WTC11 (cell line): ENCODE data around the gene PNP. TPM values are rescaled to one million over a fixed set of nuclear protein-coding genes. Genes with fewer than 3 reads are reported as not detected.

Source experiments
- ATAC-seq: fragments of 200-7000 bp; cut with Tn5 transposase; 2 replicates; pipeline ENCODE4 v1.10.0; 2021; ENCODE audit warnings: mild to moderate bottlenecking, moderate library complexity
- CTCF ChIA-PET: fragments of 300-600 bp; sonication (Branson Sonifier 250); formaldehyde crosslinking; loops from one replicate; lab custom pipeline; 2021; ENCODE audit warnings: antibody characterized with exemption; lab: Charles Lee
- POLR2A ChIA-PET: fragments of 350-600 bp; sonication (Branson Sonifier 250); formaldehyde crosslinking; loops from one replicate; lab custom pipeline; 2021; ENCODE audit warnings: antibody characterized with exemption; lab: Charles Lee
- DNase-seq: peaks from one replicate; pipeline ENCODE4 v3.0.0; 2021; ENCODE audit warnings: low spot score
- H3K27ac Mint-ChIP-seq: 2 replicates; pipeline ENCODE4 v1.8.0; 2021; ENCODE audit warnings: mixed read lengths
- H3K27me3 Mint-ChIP-seq: 2 replicates; pipeline ENCODE4 v1.8.0; 2021; ENCODE audit warnings: low read depth, mild to moderate bottlenecking, moderate library complexity, mixed read lengths
- H3K36me3 Mint-ChIP-seq: 2 replicates; pipeline ENCODE4 v1.8.0; 2021; ENCODE audit warnings: mixed read lengths
- H3K4me1 Mint-ChIP-seq: 2 replicates; pipeline ENCODE4 v1.8.0; 2022; ENCODE audit warnings: mixed read lengths
- H3K4me3 Mint-ChIP-seq: 2 replicates; pipeline ENCODE4 v1.8.0; 2021; ENCODE audit warnings: mild to moderate bottlenecking, moderate library complexity, mixed read lengths
- H3K9me3 Mint-ChIP-seq: 2 replicates; pipeline ENCODE4 v1.8.0; 2021; ENCODE audit warnings: mixed read lengths
- CREB1 ChIP-seq: sonication (generic); formaldehyde crosslinking; IDR thresholded peaks from 2 replicates; pipeline ENCODE4 v1.8.0; 2023; ENCODE audit warnings: mild to moderate bottlenecking, missing genetic modification reagents
- CTCF ChIP-seq: fragments of 200-600 bp; IDR thresholded peaks from 2 replicates; pipeline ENCODE4 v1.8.0; 2022; ENCODE audit warnings: antibody characterized with exemption
- FOXP4 ChIP-seq: sonication (generic); formaldehyde crosslinking; IDR thresholded peaks from 2 replicates; pipeline ENCODE4 v1.8.0; 2022; ENCODE audit warnings: mild to moderate bottlenecking, missing genetic modification reagents
- GRHL2 ChIP-seq: fragments of 250-450 bp; sonication (Bioruptor Pico); IDR thresholded peaks from 2 replicates; pipeline ENCODE4 v1.8.0; 2022; ENCODE audit warnings: mild to moderate bottlenecking, moderate library complexity; ENCODE audit not compliant: insufficient replicate concordance, severe bottlenecking
- HMGXB4 ChIP-seq: sonication (generic); formaldehyde crosslinking; IDR thresholded peaks from 2 replicates; pipeline ENCODE4 v1.8.1; 2023; ENCODE audit warnings: mild to moderate bottlenecking, moderate library complexity, missing genetic modification reagents
- IRF1 ChIP-seq: sonication (generic); formaldehyde crosslinking; IDR thresholded peaks from 2 replicates; pipeline ENCODE4 v1.8.0; 2023; ENCODE audit warnings: missing genetic modification reagents
- JAZF1 ChIP-seq: fragments of 250-450 bp; sonication (Bioruptor Pico); IDR thresholded peaks from 2 replicates; pipeline ENCODE4 v1.9.0; 2021; ENCODE audit warnings: moderate library complexity, mild to moderate bottlenecking, inconsistent platforms
- JUN ChIP-seq: sonication (generic); formaldehyde crosslinking; IDR thresholded peaks from 2 replicates; pipeline ENCODE4 v1.8.0; 2023; ENCODE audit warnings: mild to moderate bottlenecking, missing genetic modification reagents
- MYBL2 ChIP-seq: sonication (generic); formaldehyde crosslinking; IDR thresholded peaks from 2 replicates; pipeline ENCODE4 v1.8.1; 2023; ENCODE audit warnings: mild to moderate bottlenecking, moderate library complexity, missing genetic modification reagents
- NFYB ChIP-seq: sonication (generic); formaldehyde crosslinking; conservative IDR thresholded peaks from 2 replicates; pipeline ENCODE4 v1.8.0; 2022; ENCODE audit warnings: low read depth, missing genetic modification reagents
- NR1H2 ChIP-seq: sonication (generic); formaldehyde crosslinking; IDR thresholded peaks from 2 replicates; pipeline ENCODE4 v1.9.0; 2021; ENCODE audit warnings: mild to moderate bottlenecking, moderate library complexity, missing genetic modification reagents
- OVOL2 ChIP-seq: fragments of 250-450 bp; sonication (Bioruptor Pico); IDR thresholded peaks from 2 replicates; pipeline ENCODE4 v1.9.0; 2021; ENCODE audit warnings: mild to moderate bottlenecking, borderline replicate concordance
- RELA ChIP-seq: sonication (generic); formaldehyde crosslinking; IDR thresholded peaks from 2 replicates; pipeline ENCODE4 v1.8.1; 2022; ENCODE audit warnings: missing genetic modification reagents, mild to moderate bottlenecking, borderline replicate concordance
- STAT6 ChIP-seq: sonication (generic); formaldehyde crosslinking; conservative IDR thresholded peaks from 2 replicates; pipeline ENCODE4 v1.8.1; 2023; ENCODE audit warnings: mild to moderate bottlenecking, low read depth, missing genetic modification reagents, moderate library complexity
- TCF7 ChIP-seq: sonication (generic); formaldehyde crosslinking; IDR thresholded peaks from 2 replicates; pipeline ENCODE4 v1.8.0; 2022; ENCODE audit warnings: mild to moderate bottlenecking, low read depth, missing genetic modification reagents, moderate library complexity
- USF2 ChIP-seq: sonication (generic); formaldehyde crosslinking; IDR thresholded peaks from 2 replicates; pipeline ENCODE4 v1.8.1; 2023; ENCODE audit warnings: mild to moderate bottlenecking, missing genetic modification reagents, moderate library complexity
- ZNF121 ChIP-seq: sonication (generic); formaldehyde crosslinking; IDR thresholded peaks from 2 replicates; pipeline ENCODE4 v1.8.0; 2023; ENCODE audit warnings: missing genetic modification reagents
- ZNF138 ChIP-seq: sonication (generic); formaldehyde crosslinking; conservative IDR thresholded peaks from 2 replicates; pipeline ENCODE4 v1.8.1; 2022; ENCODE audit warnings: mild to moderate bottlenecking, moderate library complexity, missing genetic modification reagents
- ZNF219 ChIP-seq: sonication (generic); formaldehyde crosslinking; IDR thresholded peaks from 2 replicates; pipeline ENCODE4 v1.8.0; 2023; ENCODE audit warnings: missing genetic modification reagents, mild to moderate bottlenecking, borderline replicate concordance
- ZNF263 ChIP-seq: sonication (generic); formaldehyde crosslinking; IDR thresholded peaks from 2 replicates; pipeline ENCODE4 v1.8.1; 2022; ENCODE audit warnings: low read depth, mild to moderate bottlenecking, moderate library complexity, missing genetic modification reagents
- ZNF317 ChIP-seq: sonication (generic); formaldehyde crosslinking; IDR thresholded peaks from 2 replicates; pipeline ENCODE4 v1.8.1; 2023; ENCODE audit warnings: low read depth, mild to moderate bottlenecking, moderate library complexity, missing genetic modification reagents, borderline replicate concordance
- total RNA-seq: library from RNA; stranded (reverse); gene quantifications from 3 replicates; pipeline ENCODE4 v1.2.3, GENCODE V29; 2021
- TF ChIP-seq, protein P1 (sequence below): sonication (generic); formaldehyde crosslinking; IDR thresholded peaks from 2 replicates; pipeline ENCODE4 v1.8.1; 2023; ENCODE audit warnings: mild to moderate bottlenecking, missing genetic modification reagents
- TF ChIP-seq, protein P2 (sequence below): fragments of 250-450 bp; sonication (Bioruptor Pico); IDR thresholded peaks from 2 replicates; pipeline ENCODE4 v1.9.0; 2021; ENCODE audit warnings: moderate library complexity, mild to moderate bottlenecking, inconsistent platforms, borderline replicate concordance

PNP gene
- total RNA-seq, 1 experiment from 2014 or later, result 95.8 TPM

- Mint-ChIP-seq H3K4me1 (peaks cover 11% of the 10 kb centered on the region), H3K9me3 (peaks cover 9% of the 10 kb centered on the region), H3K36me3 (peaks cover 3% of the 10 kb centered on the region), H3K27ac (no peak overlapping the region), H3K27me3 (no peaks in the 10 kb centered on the region), H3K4me3 (no peak overlapping the region)
- POLR2A ChIA-PET, result no interaction called here
- CTCF ChIA-PET, result interaction anchor here (1.1 kb wide), 1 partner anchor 93 kb away, joined by 3 read pairs; no protein-coding TSS in a partner anchor
- DNase-seq (no peak), ATAC-seq (no peak)
- TF ChIP-seq JAZF1 (CRISPR knock-in tag), result no peak
- no peak for TF ChIP-seq ZNF317 (CRISPR knock-in tag)
- TF ChIP-seq ZNF219 (CRISPR knock-in tag), result no peak
- no peak for TF ChIP-seq STAT6 (CRISPR knock-in tag)
- TF ChIP-seq OVOL2 (CRISPR knock-in tag), result no peak
- TF ChIP-seq IRF1 (CRISPR knock-in tag), result no peak
- TF ChIP-seq MYBL2 (CRISPR knock-in tag), result no peak
Measured at GRCh38 chr14:20515846-20516245, 46.6 kb downstream of the PNP start.

GRCh38 chr14:20516921-20517320, 47.7 kb downstream of the PNP start:
- DNase-seq (no peak), ATAC-seq (no peak)
- peaks cover 9% of the 10 kb centered on the region for H3K9me3 Mint-ChIP-seq
- no peak overlapping the region for H3K27ac Mint-ChIP-seq
- CTCF ChIA-PET, result no interaction called here
- H3K36me3 Mint-ChIP-seq, result peaks cover 3% of the 10 kb centered on the region
- TF ChIP-seq HMGXB4 (no peak), CTCF (no peak), ZNF121 (CRISPR knock-in tag) (no peak), NFYB (CRISPR knock-in tag) (no peak), JUN (CRISPR knock-in tag) (no peak), NR1H2 (CRISPR knock-in tag) (no peak), TCF7 (CRISPR knock-in tag) (no peak), USF2 (CRISPR knock-in tag) (no peak), CREB1 (CRISPR knock-in tag) (no peak), ZNF263 (no peak), ZNF138 (CRISPR knock-in tag) (no peak), RELA (CRISPR knock-in tag) (no peak), FOXP4 (CRISPR knock-in tag) (no peak), GRHL2 (CRISPR knock-in tag) (no peak)
- TF ChIP-seq, protein P1, sequence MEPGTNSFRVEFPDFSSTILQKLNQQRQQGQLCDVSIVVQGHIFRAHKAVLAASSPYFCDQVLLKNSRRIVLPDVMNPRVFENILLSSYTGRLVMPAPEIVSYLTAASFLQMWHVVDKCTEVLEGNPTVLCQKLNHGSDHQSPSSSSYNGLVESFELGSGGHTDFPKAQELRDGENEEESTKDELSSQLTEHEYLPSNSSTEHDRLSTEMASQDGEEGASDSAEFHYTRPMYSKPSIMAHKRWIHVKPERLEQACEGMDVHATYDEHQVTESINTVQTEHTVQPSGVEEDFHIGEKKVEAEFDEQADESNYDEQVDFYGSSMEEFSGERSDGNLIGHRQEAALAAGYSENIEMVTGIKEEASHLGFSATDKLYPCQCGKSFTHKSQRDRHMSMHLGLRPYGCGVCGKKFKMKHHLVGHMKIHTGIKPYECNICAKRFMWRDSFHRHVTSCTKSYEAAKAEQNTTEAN (CRISPR knock-in tag), result no peak
- TF ChIP-seq, protein P2, sequence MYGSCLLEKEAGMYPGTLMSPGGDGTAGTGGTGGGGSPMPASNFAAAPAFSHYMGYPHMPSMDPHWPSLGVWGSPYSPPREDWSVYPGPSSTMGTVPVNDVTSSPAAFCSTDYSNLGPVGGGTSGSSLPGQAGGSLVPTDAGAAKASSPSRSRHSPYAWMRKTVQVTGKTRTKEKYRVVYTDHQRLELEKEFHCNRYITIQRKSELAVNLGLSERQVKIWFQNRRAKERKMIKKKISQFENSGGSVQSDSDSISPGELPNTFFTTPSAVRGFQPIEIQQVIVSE (CRISPR knock-in tag), result no peak
- no peaks in the 10 kb centered on the region for H3K27me3 Mint-ChIP-seq
- peaks cover 11% of the 10 kb centered on the region for H3K4me1 Mint-ChIP-seq
- POLR2A ChIA-PET, result no interaction called here
- no peak overlapping the region for H3K4me3 Mint-ChIP-seq
